HFFc6 (cell line): Measurements from ENCODE around the gene WDR90. TPM values are rescaled to one million over a fixed set of nuclear protein-coding genes. Genes with fewer than 3 reads are reported as not detected.

Experiments
- DNase-seq: peaks from one replicate; pipeline ENCODE4 v3.0.0-alpha.2; 2018
- H3K27ac Mint-ChIP-seq: 2 replicates; pipeline ENCODE4 v1.8.0; 2020; ENCODE audit warnings: mild to moderate bottlenecking, mixed read lengths
- H3K27me3 Mint-ChIP-seq: 2 replicates; pipeline ENCODE4 v1.8.0; 2021; ENCODE audit warnings: mild to moderate bottlenecking, moderate library complexity, mixed read lengths; ENCODE audit not compliant: insufficient read depth
- H3K36me3 Mint-ChIP-seq: 2 replicates; pipeline ENCODE4 v1.8.0; 2021; ENCODE audit warnings: low read depth, mixed read lengths
- H3K4me1 Mint-ChIP-seq: 2 replicates; pipeline ENCODE4 v1.8.0; 2020; ENCODE audit warnings: low read depth, mixed read lengths
- H3K4me3 Mint-ChIP-seq: 2 replicates; pipeline ENCODE4 v1.8.0; 2020; ENCODE audit warnings: mild to moderate bottlenecking, moderate library complexity, mixed read lengths
- H3K9me3 Mint-ChIP-seq: 2 replicates; pipeline ENCODE4 v1.8.0; 2020; ENCODE audit warnings: mild to moderate bottlenecking, mixed read lengths
- total RNA-seq, 6 experiments: library from RNA; stranded (reverse); fragmentation: NEBNext Ultra II Directional; extraction: Animal tissue kit (Norgen Biotek cat#: 25700); gene quantifications; 2 replicates in 1 of 6; 3 replicates in 5 of 6; pipeline ENCODE4 v1.2.3, GENCODE V29; 2021
- TF ChIP-seq, protein P1 (sequence below): fragments of 200-600 bp; sonication (generic); IDR thresholded peaks from 2 replicates; pipeline ENCODE4 v1.5.0; 2021; ENCODE audit warnings: antibody characterized with exemption, mild to moderate bottlenecking

WDR90 gene
- total RNA-seq, 6 experiments from 2014 or later: 11.6 to 19.0 (median 17.7) TPM

DNA sequence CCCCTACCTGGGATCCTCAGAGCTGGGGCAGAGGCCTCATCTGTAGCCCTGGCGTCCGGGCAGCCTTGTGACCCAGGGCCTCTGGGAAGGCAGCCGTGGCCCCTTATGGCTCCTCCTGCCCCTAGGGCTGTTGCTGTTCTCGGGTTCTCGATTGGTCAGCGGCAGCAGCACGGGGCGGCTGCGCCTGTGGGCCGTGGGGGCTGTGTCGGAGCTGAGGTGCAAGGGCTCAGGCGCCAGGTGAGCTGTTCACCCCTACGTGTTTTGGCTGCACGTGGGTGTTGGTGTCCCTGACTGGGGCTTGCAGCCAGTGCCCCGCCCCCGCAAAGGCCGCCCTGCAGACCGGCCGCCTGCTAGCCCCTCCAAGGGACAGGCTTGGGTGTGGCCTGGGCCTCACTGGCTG lies 12.9 kb downstream of the WDR90 start:
- H3K27ac Mint-ChIP-seq: no peak overlapping the region
- H3K4me1 Mint-ChIP-seq: no peaks in the 10 kb centered on the region
- TF ChIP-seq, protein P1, sequence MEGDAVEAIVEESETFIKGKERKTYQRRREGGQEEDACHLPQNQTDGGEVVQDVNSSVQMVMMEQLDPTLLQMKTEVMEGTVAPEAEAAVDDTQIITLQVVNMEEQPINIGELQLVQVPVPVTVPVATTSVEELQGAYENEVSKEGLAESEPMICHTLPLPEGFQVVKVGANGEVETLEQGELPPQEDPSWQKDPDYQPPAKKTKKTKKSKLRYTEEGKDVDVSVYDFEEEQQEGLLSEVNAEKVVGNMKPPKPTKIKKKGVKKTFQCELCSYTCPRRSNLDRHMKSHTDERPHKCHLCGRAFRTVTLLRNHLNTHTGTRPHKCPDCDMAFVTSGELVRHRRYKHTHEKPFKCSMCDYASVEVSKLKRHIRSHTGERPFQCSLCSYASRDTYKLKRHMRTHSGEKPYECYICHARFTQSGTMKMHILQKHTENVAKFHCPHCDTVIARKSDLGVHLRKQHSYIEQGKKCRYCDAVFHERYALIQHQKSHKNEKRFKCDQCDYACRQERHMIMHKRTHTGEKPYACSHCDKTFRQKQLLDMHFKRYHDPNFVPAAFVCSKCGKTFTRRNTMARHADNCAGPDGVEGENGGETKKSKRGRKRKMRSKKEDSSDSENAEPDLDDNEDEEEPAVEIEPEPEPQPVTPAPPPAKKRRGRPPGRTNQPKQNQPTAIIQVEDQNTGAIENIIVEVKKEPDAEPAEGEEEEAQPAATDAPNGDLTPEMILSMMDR: no peak
- no peaks in the 10 kb centered on the region for H3K36me3 Mint-ChIP-seq
- H3K4me3 Mint-ChIP-seq: no peak overlapping the region
- no peaks in the 10 kb centered on the region for H3K9me3 Mint-ChIP-seq
- H3K27me3 Mint-ChIP-seq: no peaks in the 10 kb centered on the region; the same call in 1 of the 2 replicates
- DNase-seq: no peak

- Mint-ChIP-seq H3K27ac (no peak overlapping the region), H3K27me3 (no peaks in the 10 kb centered on the region; the same call in 1 of the 2 replicates), H3K9me3 (no peaks in the 10 kb centered on the region), H3K4me3 (no peak overlapping the region), H3K36me3 (no peaks in the 10 kb centered on the region), H3K4me1 (no peaks in the 10 kb centered on the region)
- DNase-seq: no peak
- TF ChIP-seq, protein P1: no peak
Measured at GRCh38 chr16:662597-662996, 13.4 kb downstream of the WDR90 start.

- Mint-ChIP-seq H3K4me1 (no peaks in the 10 kb centered on the region), H3K36me3 (no peaks in the 10 kb centered on the region)
Measured at GRCh38 chr16:666572-666971, 17.4 kb downstream of the WDR90 start.

GRCh38 chr16:667113-667779 lies 18.1 kb downstream of the WDR90 start:
- H3K4me3 Mint-ChIP-seq: peak overlapping the region; percentile 77

More at GRCh38 chr16:666572-666971, 17.4 kb downstream of the WDR90 start:
- DNase-seq: no peak
- Mint-ChIP-seq H3K9me3 (no peaks in the 10 kb centered on the region), H3K27me3 (no peaks in the 10 kb centered on the region; the same call in 1 of the 2 replicates), H3K4me3 (no peak overlapping the region), H3K27ac (no peak overlapping the region)
- TF ChIP-seq, protein P1: no peak

GRCh38 chr16:667780-668518 lies 18.8 kb downstream of the WDR90 start, which contains the start of gene RHOT2:
TSS of gene RHOT2 (plus strand) at chr16:668132. CDS start at chr16:668200, 68 bp downstream.
- Mint-ChIP-seq H3K27me3 (no peaks in the 10 kb centered on the region; the same call in 1 of the 2 replicates), H3K36me3 (no peaks in the 10 kb centered on the region)
- TF ChIP-seq, protein P1: peak; percentile 93

More at GRCh38 chr16:667113-667779, 18.1 kb downstream of the WDR90 start:
- TF ChIP-seq, protein P1: no peak
- peak overlapping the region; percentile 69 for H3K27ac Mint-ChIP-seq
- H3K36me3 Mint-ChIP-seq: no peaks in the 10 kb centered on the region
- no peaks in the 10 kb centered on the region for H3K9me3 Mint-ChIP-seq
- H3K4me1 Mint-ChIP-seq: no peaks in the 10 kb centered on the region
- H3K27me3 Mint-ChIP-seq: no peaks in the 10 kb centered on the region; the same call in 1 of the 2 replicates
- no peak for DNase-seq

More at GRCh38 chr16:667780-668518, 18.8 kb downstream of the WDR90 start, which contains the start of gene RHOT2:
- DNase-seq: peak; percentile 87
- no peaks in the 10 kb centered on the region for H3K4me1 Mint-ChIP-seq
- H3K9me3 Mint-ChIP-seq: no peaks in the 10 kb centered on the region
- peak within 1 kb of the TSS; percentile 69 for H3K27ac Mint-ChIP-seq
- H3K4me3 Mint-ChIP-seq: peak within 1 kb of the TSS; percentile 84
